CD14-positive monocyte (primary cell): ENCODE data around the gene TULP3. TPM values are rescaled to one million over a fixed set of nuclear protein-coding genes. Genes with fewer than 3 reads are reported as not detected.
A peak's percentile ranks its signal among the peaks of the same experiment; 100 is the strongest.

Experiments
- DNase-seq, 3 donors: peaks; one replicate each; pipeline ENCODE4 v3.0.0-alpha.2; 2011 to 2022
- H2AFZ ChIP-seq: 2 replicates; pipeline ENCODE4 v1.6.0; 2012; ENCODE audit warnings: mild to moderate bottlenecking, low read depth, low read length, inconsistent platforms; ENCODE audit not compliant: insufficient read depth, poor library complexity, severe bottlenecking
- H3K27ac ChIP-seq, 2 donors: 1 replicate in 1 of 2; 2 replicates in 1 of 2; pipeline ENCODE4 v1.5.1; 2012 to 2013; ENCODE audit warnings: low read length in 2 of 2, control low read depth in 1 of 2, inconsistent platforms in 1 of 2, low read depth in 1 of 2, mild to moderate bottlenecking in 1 of 2
- H3K27me3 ChIP-seq, 2 donors: one replicate each; pipeline versions ENCODE4 v1.6.0 to v1.6.1; 2011 to 2013; ENCODE audit warnings: low read length in 2 of 2; ENCODE audit not compliant: control insufficient read depth in 2 of 2, insufficient read depth in 2 of 2
- H3K36me3 ChIP-seq, 2 donors: replicated peaks in 1 of 2; 1 replicate in 1 of 2; 2 replicates in 1 of 2; pipeline versions ENCODE4 v1.5.1 to v1.6.1; 2012 to 2013; ENCODE audit warnings: low read length in 2 of 2, control low read depth in 1 of 2, inconsistent platforms in 1 of 2, mild to moderate bottlenecking in 1 of 2; ENCODE audit not compliant: insufficient read depth in 2 of 2, control insufficient read depth in 1 of 2
- H3K4me1 ChIP-seq, 2 donors: 1 replicate in 1 of 2; 2 replicates in 1 of 2; pipeline versions ENCODE4 v1.5.1 to v1.6.1; 2012 to 2013; ENCODE audit warnings: low read length in 2 of 2, control low read depth in 1 of 2, inconsistent platforms in 1 of 2, mild to moderate bottlenecking in 1 of 2, moderate library complexity in 1 of 2; ENCODE audit not compliant: insufficient read depth in 2 of 2, control insufficient read depth in 1 of 2
- H3K4me2 ChIP-seq: replicated peaks from 2 replicates; pipeline ENCODE3; 2012; ENCODE audit warnings: low read length, moderate library complexity, mild to moderate bottlenecking; ENCODE audit not compliant: poor library complexity, severe bottlenecking; ENCODE audit errors: extremely low read depth
- H3K4me3 ChIP-seq, 3 experiments: fragments of 200-600 bp in 1 of 3; sonication (generic) in 1 of 3; replicated peaks in 1 of 3; 1 replicate in 2 of 3; 2 replicates in 1 of 3; pipeline ENCODE4 v1.5.1; 2011 to 2013; ENCODE audit warnings: low read length in 3 of 3, mild to moderate bottlenecking in 3 of 3, control low read depth in 2 of 3, low read depth in 2 of 3, inconsistent platforms in 1 of 3, moderate library complexity in 1 of 3
- H3K79me2 ChIP-seq: 2 replicates; pipeline ENCODE4 v1.6.0; 2012; ENCODE audit warnings: mild to moderate bottlenecking, control low read depth, inconsistent platforms, low read length, moderate library complexity; ENCODE audit not compliant: insufficient read depth
- H3K9ac ChIP-seq: 2 replicates; pipeline ENCODE4 v1.6.0; 2017; ENCODE audit warnings: low read length, mild to moderate bottlenecking; ENCODE audit not compliant: insufficient read depth, poor library complexity, severe bottlenecking
- H3K9me3 ChIP-seq, 2 donors: replicated peaks in 1 of 2; 1 replicate in 1 of 2; 2 replicates in 1 of 2; pipeline versions ENCODE4 v1.5.1 to v1.6.1; 2012 to 2013; ENCODE audit warnings: low read length in 2 of 2, control low read depth in 1 of 2; ENCODE audit not compliant: control insufficient read depth in 1 of 2, insufficient read depth in 1 of 2
- H4K20me1 ChIP-seq: 2 replicates; pipeline ENCODE4 v1.6.0; 2012; ENCODE audit warnings: mild to moderate bottlenecking, low read length, control low read depth, moderate library complexity; ENCODE audit not compliant: insufficient read depth
- H3K27ac Mint-ChIP-seq, 7 donors: one replicate each; pipeline ENCODE4 v1.8.0; 2020; ENCODE audit warnings: mild to moderate bottlenecking in 7 of 7, mixed read lengths in 7 of 7, moderate library complexity in 6 of 7, inconsistent platforms in 2 of 7
- H3K27me3 Mint-ChIP-seq, 3 donors: one replicate each; pipeline ENCODE4 v1.8.0; 2021 to 2022; ENCODE audit warnings: low read depth in 3 of 3, mild to moderate bottlenecking in 3 of 3, mixed read lengths in 3 of 3, moderate library complexity in 3 of 3, inconsistent platforms in 1 of 3
- H3K36me3 Mint-ChIP-seq, 2 donors: one replicate each; pipeline ENCODE4 v1.8.0; 2020; ENCODE audit warnings: mixed read lengths in 2 of 2, inconsistent platforms in 1 of 2, mild to moderate bottlenecking in 1 of 2
- H3K4me1 Mint-ChIP-seq: one replicate; pipeline ENCODE4 v1.8.0; 2020; ENCODE audit warnings: mild to moderate bottlenecking, mixed read lengths
- H3K4me3 Mint-ChIP-seq, 2 donors: one replicate each; pipeline ENCODE4 v1.8.0; 2020; ENCODE audit warnings: mild to moderate bottlenecking in 2 of 2, mixed read lengths in 2 of 2, moderate library complexity in 1 of 2
- H3K9me3 Mint-ChIP-seq, 7 donors: one replicate each; pipeline ENCODE4 v1.8.0; 2020 to 2022; ENCODE audit warnings: mixed read lengths in 7 of 7, mild to moderate bottlenecking in 6 of 7, moderate library complexity in 6 of 7, inconsistent platforms in 2 of 7
- CTCF ChIP-seq: fragments of 200-600 bp; IDR thresholded peaks from one replicate; pipeline ENCODE4 v1.8.0; 2022; ENCODE audit warnings: antibody characterized with exemption, mild to moderate bottlenecking
- WGBS: methylation state at CpG from one replicate; pipeline ENCODE4 v1.1.5; 2013; ENCODE audit warnings: missing lambda C conversion rate; ENCODE audit not compliant: insufficient coverage; 5-methylcytosine and 5-hydroxymethylcytosine counted together
- intact Hi-C, 2 donors: fragments of 100-400 bp; cut with micrococcal nuclease; formaldehyde crosslinking; loops; one replicate each; pipeline versions ENCODE4 v1.15.0 to v1.15.1; 2023
- polyA plus RNA-seq, 3 donors: library from polyadenylated mRNA; depleted of rRNA in 1 of 3; unstranded in 2 of 3; stranded (reverse) in 1 of 3; fragments of 300-500 nt in 2 of 3; fragments of >200 nt in 1 of 3; fragmentation: Illumina TruSeq in 2 of 3; gene quantifications; 1 replicate in 2 of 3; 2 replicates in 1 of 3; pipeline ENCODE4 v1.2.3, GENCODE V29; 2012 to 2021

The TULP3 gene
- polyA plus RNA-seq, 3 donors, result 1.7 to 3.6 (median 2.3) TPM

GRCh38 chr12:2958432-2959191 lies 67.9 kb downstream of the TULP3 start:
- Mint-ChIP-seq H3K36me3 (peaks cover 0 to 4% of the 10 kb centered on the region in 2 donors), H3K9me3 (peaks cover 0 to 14% (median 1%) of the 10 kb centered on the region in 7 donors), H3K4me3 (peak overlapping the region in 1 of 2 donors; percentile 82), H3K27me3 (peaks cover 51 to 82% (median 68%) of the 10 kb centered on the region in 3 donors), H3K4me1 (peaks cover 14% of the 10 kb centered on the region), H3K27ac (no peak overlapping the region)
- peaks cover 38 to 62% of the 10 kb centered on the region in 2 donors for H3K27me3 ChIP-seq
- peaks cover 0 to 15% of the 10 kb centered on the region in 2 donors for H3K9me3 ChIP-seq
- no peak overlapping the region for H2AFZ ChIP-seq
- no peak overlapping the region for H3K9ac ChIP-seq
- H3K4me2 ChIP-seq, result peak overlapping the region; percentile 36
- TF ChIP-seq CTCF, result no peak
- no peaks in the 10 kb centered on the region for H3K79me2 ChIP-seq
- no peak overlapping the region for H3K27ac ChIP-seq
- no peaks in the 10 kb centered on the region for H4K20me1 ChIP-seq
- no peak overlapping the region for H3K4me3 ChIP-seq
- WGBS, result under 1% methylated on average over 44 of the region's 48 CpGs
- DNase-seq, result no peak
- no peaks in the 10 kb centered on the region for H3K4me1 ChIP-seq
- intact Hi-C loops, result no loop called here
- no peaks in the 10 kb centered on the region for H3K36me3 ChIP-seq

- Histone ChIP-seq H3K9ac (no peak within 1 kb of the TSS), H3K4me3 (no peak within 1 kb of the TSS), H4K20me1 (no peaks in the 10 kb centered on the region), H2AFZ (no peak within 1 kb of the TSS), H3K27me3 (peaks cover 38 to 64% of the 10 kb centered on the region in 2 donors), H3K27ac (no peak within 1 kb of the TSS), H3K4me1 (no peaks in the 10 kb centered on the region), H3K4me2 (peak within 1 kb of the TSS; percentile 47), H3K79me2 (no peaks in the 10 kb centered on the region), H3K9me3 (peaks cover 0 to 15% of the 10 kb centered on the region in 2 donors), H3K36me3 (no peaks in the 10 kb centered on the region)
- WGBS, result under 1% methylated on average over 28 of the region's 50 CpGs
- Mint-ChIP-seq H3K9me3 (peaks cover 0 to 14% (median 1%) of the 10 kb centered on the region in 7 donors), H3K4me3 (peak within 1 kb of the TSS; percentile 64 to 93), H3K36me3 (peaks cover 0 to 4% of the 10 kb centered on the region in 2 donors), H3K27me3 (peaks cover 51 to 84% (median 68%) of the 10 kb centered on the region in 3 donors), H3K4me1 (peaks cover 14% of the 10 kb centered on the region), H3K27ac (peak within 1 kb of the TSS in 1 of 7 donors; percentile 12)
- no peak for DNase-seq
- TF ChIP-seq CTCF, result no peak
- intact Hi-C loops, result no loop called here
These were observed 68.5 kb downstream of the TULP3 start, which contains the start of gene TEAD4 for GRCh38 chr12:2959192-2959504. TEAD4 (plus strand) TSS chr12:2959397.
